ENCODE measurements around the gene ADARB2.

- TF ChIP-seq POLR2A (IDR thresholded peaks at IDR 0.05) (no peak), CTCF (IDR thresholded peaks at IDR 0.05) (no peak)
Measured at GRCh38 chr10:1570416-1571051, 166.8 kb downstream of the ADARB2 start.
